SK-N-MC (cell line): ENCODE measurements around the gene PDE1C.

Source experiments
- EZH2 ChIP-seq: fragments of 200-600 bp; sonication (generic); IDR thresholded peaks from one replicate; pipeline ENCODE4 v1.6.1; 2017; ENCODE audit warnings: antibody characterized with exemption
- POLR2AphosphoS5 ChIP-seq: IDR thresholded peaks from 2 replicates; pipeline ENCODE4 v1.6.1; 2012; ENCODE audit warnings: mild to moderate bottlenecking, low read depth, low read length, borderline replicate concordance

DNA sequence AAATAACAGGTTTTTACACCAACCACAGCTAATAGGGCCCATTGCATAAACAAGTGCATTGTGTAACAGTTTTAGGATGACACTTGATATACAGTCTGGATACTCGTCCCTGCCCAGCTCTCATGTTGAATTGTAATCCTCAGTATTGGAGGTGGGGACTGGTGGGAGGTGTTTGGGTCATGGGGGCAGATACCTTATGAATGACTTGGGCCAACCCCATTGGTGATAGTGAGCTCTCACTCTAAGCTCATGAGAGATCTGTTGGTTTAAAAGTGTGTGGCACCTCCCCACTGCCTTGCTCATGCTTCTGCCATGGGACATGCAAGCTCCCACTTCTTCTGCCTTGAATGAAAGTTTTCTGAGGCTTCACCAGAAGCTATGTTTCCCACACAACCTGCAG is 136.7 kb downstream of the PDE1C start:
- no peak for TF ChIP-seq EZH2
- TF ChIP-seq POLR2AphosphoS5: no peak
